ENCODE measurements around the gene SLC25A2.
"Not testable (repeated sequence)": the region's sequence is repeated elsewhere in the genome, so short reads cannot be mapped to it uniquely, and the experiment has no call there.

Gene SLC25A2

DNA sequence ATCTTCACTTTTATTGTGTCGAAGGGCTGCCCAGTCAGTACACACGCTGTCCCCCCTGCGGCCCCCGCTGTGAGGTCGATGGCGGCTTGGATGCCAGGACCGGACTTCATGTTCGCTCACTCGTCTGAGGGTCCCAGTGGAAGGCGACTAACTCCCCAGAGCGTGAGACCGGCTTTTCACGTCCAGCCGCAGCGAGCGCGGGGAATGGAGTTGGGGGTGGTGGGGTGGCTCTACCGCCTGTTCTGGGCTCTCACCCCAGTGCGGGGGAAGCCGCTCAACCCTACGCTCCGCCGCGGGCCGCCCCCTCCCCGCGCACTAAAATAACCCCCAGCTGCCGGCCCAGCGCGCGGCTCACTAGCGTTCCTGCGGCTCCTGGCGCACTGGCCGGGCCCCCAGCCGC, at the start of gene SLC25A2:
Gene SLC25A2 (minus strand): TSS at position 294 of the 400 bp plus-strand sequence. CDS start 184 bp downstream, at position 110.
- no peak for DNase-seq (ENCODE audit: low read depth in 1 of 2, low spot score in 1 of 2)

DNA sequence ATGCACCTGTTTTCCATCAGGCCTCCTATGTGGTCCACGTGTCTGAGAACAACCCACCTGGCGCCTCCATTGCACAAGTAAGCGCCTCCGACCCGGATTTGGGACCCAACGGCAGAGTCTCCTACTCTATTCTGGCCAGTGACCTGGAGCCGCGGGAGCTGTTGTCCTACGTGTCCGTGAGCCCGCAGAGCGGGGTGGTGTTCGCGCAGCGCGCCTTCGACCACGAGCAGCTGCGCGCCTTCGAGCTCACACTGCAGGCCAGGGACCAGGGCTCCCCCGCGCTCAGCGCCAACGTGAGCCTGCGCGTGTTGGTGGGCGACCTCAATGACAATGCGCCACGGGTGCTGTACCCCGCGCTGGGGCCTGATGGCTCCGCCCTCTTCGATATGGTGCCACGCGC, 47.7 kb upstream of the SLC25A2 start:
- no peak for DNase-seq (ENCODE audit: low read depth in 1 of 2, low spot score in 1 of 2)

DNA sequence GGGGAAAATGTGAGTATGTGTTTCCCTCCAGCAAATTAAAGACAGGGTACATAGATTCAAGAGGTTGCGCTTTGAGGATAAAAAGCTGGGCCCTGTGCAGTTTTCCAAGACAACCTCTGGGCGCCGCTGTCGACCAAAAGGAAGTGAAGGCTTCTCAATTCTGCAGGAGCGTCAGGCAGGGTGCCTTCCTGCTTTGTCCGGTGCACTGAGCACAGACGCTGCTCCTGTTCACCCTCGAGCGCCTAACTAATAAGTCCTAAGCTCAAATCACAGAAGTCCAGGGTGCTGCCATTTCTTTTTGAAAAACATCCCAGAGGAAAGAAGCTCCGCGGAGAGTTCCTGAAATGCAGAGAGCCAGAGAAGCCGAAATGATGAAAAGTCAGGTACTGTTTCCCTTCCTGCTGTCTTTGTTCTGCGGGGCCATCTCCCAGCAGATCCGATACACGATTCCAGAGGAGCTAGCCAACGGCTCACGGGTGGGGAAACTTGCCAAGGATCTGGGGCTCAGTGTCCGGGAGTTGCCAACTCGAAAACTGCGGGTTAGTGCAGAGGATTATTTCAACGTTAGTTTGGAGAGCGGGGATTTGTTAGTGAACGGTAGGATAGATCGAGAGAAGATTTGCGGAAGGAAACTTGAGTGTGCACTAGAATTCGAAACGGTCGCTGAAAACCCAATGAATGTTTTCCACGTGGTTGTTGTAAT, 46.2 kb upstream of the SLC25A2 start, which contains the start of gene PCDHGB1:
Gene PCDHGB1 (plus strand): TSS at position 183 of the 703 bp plus-strand sequence. CDS start 162 bp downstream, at position 345.
- DNase-seq (ENCODE audit: low read depth in 1 of 2, low spot score in 1 of 2): no peak

DNA sequence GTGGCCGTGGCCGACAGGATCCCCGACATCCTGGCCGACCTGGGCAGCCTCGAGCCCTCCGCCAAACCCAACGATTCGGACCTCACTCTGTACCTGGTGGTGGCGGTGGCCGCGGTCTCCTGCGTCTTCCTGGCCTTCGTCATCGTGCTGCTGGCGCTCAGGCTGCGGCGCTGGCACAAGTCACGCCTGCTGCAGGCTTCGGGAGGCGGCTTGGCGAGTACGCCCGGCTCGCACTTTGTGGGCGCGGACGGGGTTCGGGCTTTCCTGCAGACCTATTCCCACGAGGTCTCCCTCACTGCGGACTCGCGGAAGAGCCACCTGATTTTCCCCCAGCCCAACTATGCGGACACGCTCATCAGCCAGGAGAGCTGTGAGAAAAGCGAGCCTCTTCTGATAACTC, 42.2 kb upstream of the SLC25A2 start:
- DNase-seq (ENCODE audit: low read depth in 1 of 2, low spot score in 1 of 2): not testable (repeated sequence)

DNA sequence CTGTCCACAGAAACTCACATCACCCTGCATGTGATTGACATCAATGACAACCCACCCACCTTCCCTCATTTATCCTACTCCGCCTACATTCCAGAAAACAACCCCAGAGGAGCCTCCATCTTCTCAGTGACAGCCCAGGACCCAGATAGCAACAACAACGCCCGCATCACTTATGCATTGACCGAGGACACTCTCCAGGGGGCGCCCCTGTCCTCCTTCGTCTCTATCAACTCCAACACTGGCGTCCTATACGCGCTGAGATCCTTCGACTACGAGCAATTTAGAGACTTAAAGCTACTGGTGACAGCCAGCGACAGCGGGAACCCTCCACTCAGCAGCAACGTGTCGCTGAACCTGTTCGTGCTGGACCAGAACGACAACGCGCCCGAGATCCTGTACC, 41.5 kb upstream of the SLC25A2 start:
- DNase-seq (ENCODE audit: low read depth in 1 of 2, low spot score in 1 of 2): no peak

DNA sequence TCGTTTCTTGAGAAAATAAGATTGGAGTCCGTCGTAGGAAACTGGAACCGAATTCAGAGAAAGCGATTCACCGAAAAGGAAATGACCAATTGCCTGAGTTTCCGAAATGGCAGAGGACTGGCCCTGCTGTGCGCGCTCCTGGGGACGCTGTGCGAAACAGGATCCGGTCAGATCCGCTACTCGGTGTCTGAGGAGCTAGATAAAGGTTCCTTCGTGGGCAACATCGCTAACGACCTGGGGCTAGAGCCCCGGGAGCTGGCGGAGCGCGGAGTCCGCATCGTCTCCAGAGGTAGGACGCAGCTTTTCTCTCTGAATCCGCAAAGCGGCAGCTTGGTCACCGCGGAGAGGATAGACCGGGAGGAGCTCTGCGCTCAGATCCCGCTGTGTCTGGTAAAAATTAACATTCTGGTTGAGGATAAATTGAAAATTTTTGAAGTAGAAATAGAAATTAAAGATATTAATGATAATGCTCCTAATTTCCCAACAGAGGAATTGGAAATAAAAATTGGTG, 40.2 kb upstream of the SLC25A2 start:
- no peak for DNase-seq (ENCODE audit: low read depth in 1 of 2, low spot score in 1 of 2)

DNA sequence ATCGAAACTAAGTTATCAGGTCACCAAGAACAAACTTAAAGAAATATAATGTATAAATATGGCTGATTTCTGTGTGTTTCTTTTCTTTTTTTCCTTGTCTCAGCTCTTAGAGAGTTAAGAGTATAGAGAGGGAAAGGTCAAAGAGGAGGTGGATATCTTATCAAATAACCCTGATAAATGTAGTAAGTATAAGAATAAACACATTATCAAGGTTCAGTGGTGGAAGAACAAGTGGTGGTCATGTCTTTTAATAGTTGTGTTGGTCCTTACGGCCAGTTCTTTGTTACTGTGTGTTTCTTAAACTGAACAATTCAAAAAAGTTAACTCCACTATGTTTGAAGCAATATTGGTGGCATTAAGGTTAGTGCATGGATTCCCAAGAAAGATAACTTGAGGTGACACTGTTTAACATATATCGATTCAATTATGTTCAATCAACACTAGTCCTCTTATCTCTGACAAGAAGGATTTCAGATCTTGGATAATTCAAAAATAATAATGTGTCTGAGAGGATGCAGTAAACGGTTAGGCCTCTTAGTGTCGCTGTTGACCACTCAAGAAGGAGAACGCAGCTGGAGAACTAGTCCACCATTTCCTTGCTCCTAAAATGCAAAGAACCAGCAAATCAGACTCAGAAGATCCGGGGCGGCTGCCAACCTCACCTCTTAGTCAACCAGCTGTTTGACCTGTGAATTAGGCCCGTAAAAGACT, 39.5 kb upstream of the SLC25A2 start, which contains the start of gene PCDHGA3:
Gene PCDHGA3 (plus strand): TSS at position 588 of the 711 bp plus-strand sequence. CDS start 205 bp downstream, outside the sequence.
- no peak for DNase-seq (ENCODE audit: low read depth in 1 of 2, low spot score in 1 of 2)

DNA sequence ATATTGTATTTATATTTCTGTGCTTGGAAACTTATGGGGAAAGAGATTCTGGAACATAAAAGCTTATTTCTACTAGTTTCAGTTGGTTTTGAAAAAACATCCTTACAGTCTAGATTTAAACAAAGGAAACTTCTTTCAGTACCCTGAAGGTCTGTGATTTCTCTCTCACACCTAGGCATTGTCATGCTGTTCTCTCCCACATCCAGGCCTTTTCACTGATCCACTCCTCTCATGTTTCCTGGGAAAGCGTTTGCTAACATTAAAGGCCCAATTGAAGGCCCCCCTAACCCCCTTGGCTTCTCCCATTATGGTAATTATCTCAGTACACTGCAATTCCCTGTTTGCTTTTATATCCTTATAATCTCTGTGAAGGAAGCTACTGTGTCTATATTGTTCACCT, 38.9 kb upstream of the SLC25A2 start:
- no peak for DNase-seq (ENCODE audit: low read depth in 1 of 2, low spot score in 1 of 2)

DNA sequence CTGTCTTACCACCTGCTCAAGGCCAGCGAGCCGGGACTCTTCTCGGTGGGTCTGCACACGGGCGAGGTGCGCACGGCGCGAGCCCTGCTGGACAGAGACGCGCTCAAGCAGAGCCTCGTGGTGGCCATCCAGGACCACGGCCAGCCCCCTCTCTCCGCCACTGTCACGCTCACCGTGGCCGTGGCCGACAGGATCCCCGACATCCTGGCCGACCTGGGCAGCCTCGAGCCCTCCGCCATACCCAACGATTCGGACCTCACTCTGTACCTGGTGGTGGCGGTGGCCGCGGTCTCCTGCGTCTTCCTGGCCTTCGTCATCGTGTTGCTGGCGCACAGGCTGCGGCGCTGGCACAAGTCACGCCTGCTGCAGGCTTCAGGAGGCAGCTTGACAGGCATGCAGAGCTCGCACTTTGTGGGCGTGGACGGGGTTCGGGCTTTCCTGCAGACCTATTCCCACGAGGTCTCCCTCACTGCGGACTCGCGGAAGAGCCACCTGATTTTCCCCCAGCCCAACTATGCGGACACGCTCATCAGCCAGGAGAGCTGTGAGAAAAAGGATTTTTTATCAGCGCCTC, 37.0 kb upstream of the SLC25A2 start:
- DNase-seq (ENCODE audit: low read depth in 1 of 2, low spot score in 1 of 2): not testable (repeated sequence)

DNA sequence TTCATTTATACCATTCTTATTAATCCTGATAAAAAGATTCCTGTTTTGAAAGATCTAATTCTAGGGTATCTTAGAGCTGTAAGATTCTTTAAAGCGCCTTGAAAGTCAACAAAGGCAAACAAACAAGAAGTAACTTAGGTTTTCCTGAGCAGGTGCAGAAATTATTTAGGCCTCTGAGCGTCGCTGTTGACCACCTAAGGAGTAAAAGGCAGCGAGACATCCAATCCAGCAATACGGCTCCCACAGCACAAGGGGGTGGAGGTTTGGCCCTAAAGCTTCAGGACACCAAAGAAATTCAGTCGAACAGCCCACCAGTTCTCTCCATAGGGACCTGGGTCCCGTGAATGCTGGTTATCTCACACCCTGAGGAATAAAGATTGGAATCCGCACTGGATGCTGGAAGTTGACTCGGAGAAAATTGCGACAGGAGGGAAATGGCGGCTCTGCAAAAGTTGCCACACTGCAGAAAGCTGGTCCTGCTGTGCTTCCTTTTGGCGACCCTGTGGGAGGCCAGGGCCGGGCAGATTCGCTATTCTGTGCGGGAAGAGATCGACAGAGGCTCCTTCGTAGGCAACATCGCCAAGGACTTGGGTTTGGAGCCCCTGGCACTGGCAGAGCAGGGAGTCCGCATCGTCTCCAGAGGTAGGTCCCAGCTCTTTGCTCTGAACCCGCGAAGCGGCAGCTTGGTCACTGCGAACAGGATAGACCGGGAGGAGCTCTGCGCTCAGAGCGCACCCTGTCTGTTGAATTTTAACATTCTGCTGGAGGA, 34.9 kb upstream of the SLC25A2 start, which contains the start of gene PCDHGA2:
Gene PCDHGA2 (plus strand): TSS at position 223 of the 769 bp plus-strand sequence.
- no peak for DNase-seq (ENCODE audit: low read depth in 1 of 2, low spot score in 1 of 2)

DNA sequence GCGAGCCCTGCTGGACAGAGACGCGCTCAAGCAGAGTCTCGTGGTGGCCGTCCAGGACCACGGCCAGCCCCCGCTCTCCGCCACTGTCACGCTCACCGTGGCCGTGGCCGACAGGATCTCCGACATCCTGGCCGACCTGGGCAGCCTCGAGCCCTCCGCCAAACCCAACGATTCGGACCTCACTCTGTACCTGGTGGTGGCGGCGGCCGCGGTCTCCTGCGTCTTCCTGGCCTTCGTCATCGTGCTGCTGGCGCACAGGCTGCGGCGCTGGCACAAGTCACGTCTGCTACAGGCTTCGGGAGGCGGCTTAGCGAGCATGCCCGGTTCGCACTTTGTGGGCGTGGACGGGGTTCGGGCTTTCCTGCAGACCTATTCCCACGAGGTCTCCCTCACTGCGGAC, 28.7 kb upstream of the SLC25A2 start:
- DNase-seq (ENCODE audit: low read depth in 1 of 2, low spot score in 1 of 2): not testable (repeated sequence)

DNA sequence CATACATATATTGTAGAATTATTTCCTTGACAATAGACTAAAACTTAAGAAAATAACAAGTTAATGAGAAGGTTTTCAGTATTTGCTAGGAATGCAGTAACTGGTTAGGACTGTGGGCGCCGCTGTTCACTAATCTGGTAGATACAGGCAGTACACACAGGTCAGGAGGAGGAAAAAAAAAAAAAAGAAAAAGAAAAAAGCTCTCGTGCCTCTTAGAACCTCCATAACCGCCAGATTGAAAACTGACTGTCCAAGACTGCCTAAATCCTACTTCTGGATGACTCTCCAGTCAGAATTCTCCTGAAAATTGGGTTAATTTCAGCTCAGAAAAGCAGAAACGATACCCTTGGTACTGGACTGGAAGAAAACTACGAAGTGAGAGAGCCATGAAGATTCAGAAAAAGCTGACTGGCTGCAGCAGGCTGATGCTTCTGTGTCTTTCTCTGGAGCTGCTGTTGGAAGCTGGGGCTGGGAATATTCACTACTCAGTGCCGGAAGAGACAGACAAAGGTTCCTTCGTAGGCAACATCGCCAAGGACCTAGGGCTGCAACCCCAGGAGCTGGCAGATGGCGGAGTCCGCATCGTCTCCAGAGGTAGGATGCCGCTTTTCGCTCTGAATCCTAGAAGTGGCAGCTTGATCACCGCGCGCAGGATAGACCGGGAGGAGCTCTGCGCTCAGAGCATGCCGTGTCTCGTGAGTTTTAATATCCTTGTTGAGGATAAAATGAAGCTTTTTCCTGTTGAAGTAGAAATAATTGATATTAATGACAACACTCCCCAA, 26.6 kb upstream of the SLC25A2 start, which contains the start of gene PCDHGA1:
Gene PCDHGA1 (plus strand): TSS at position 216 of the 782 bp plus-strand sequence.
- DNase-seq (ENCODE audit: low read depth in 1 of 2, low spot score in 1 of 2): no peak

DNA sequence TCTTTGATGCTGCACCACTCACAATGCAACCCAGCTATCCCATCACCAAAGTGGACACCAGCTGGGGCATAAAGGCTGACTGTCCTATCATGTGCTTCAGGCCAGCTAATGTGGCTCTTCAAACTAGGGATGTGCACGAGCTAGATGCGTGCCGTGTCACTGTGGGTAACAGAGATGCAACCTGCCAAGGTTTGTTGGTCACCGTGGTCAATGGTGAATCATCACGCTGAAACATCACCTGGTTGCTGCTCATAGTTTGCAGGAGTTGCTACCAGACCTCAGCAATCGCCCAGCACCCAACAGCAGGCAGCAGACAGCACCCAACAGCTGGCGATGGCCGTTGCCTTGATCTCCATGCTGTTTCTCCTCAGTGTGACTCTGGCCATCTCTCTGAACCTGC, 24.4 kb upstream of the SLC25A2 start:
- DNase-seq (ENCODE audit: low read depth in 1 of 2, low spot score in 1 of 2): no peak

DNA sequence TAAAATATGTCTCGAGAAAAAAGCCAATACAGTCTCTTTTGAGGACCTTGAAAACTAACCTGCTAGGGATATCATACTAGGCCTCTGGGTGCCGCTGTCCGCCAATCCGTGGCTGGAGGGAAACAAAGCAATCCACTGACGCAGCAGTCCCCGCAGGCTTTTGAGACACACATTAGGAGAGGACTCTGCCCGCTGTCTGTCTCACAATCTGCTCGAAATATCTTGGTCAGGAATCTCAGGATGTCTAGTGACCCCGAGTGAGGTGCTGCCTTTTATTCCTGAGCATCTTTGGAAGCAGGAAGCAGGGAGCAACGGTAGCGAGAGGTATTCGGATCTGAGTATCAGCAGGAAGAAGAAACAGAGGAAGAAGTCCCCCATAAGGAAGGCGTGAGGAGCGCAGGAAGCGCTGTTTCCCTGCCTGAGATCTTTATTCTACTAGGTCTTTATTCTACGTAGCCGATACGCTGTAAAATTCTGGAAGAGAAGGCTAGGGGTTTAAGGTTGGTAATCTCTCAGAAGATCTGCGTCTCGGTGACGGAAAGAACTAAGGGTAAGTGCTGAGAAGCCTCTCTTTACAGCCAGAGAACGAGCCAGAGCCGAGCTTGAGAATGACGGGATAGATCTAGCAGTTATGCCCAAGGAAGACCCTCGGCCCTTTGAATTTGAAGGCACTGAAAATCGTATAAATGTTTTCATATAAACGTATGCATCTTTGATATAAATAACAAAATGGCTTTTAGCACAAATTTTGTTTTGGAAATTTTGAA, 22.4 kb upstream of the SLC25A2 start:
- peak; percentile 33 to 45 for DNase-seq (ENCODE audit: low read depth in 1 of 2, low spot score in 1 of 2)

DNA sequence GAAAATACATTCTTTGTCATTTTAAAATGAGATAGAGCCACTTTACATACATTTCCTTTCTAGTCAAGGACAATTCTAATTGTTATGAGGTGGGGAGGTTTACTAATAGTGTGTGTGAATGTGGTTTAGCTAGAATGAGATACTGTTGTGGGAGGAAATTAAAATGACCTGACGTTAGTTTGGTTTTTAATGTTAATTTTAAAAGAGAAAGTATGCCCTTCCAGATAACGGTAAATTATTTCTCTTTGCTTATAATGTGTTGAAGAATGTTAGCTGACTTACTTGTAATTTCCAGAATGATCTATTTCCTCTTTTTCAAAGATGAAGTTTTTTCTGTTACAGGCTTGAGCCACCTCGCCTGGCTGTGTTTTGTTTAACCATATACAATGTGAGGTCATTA, 18.4 kb upstream of the SLC25A2 start:
- DNase-seq (ENCODE audit: low read depth in 1 of 2, low spot score in 1 of 2): no peak

DNA sequence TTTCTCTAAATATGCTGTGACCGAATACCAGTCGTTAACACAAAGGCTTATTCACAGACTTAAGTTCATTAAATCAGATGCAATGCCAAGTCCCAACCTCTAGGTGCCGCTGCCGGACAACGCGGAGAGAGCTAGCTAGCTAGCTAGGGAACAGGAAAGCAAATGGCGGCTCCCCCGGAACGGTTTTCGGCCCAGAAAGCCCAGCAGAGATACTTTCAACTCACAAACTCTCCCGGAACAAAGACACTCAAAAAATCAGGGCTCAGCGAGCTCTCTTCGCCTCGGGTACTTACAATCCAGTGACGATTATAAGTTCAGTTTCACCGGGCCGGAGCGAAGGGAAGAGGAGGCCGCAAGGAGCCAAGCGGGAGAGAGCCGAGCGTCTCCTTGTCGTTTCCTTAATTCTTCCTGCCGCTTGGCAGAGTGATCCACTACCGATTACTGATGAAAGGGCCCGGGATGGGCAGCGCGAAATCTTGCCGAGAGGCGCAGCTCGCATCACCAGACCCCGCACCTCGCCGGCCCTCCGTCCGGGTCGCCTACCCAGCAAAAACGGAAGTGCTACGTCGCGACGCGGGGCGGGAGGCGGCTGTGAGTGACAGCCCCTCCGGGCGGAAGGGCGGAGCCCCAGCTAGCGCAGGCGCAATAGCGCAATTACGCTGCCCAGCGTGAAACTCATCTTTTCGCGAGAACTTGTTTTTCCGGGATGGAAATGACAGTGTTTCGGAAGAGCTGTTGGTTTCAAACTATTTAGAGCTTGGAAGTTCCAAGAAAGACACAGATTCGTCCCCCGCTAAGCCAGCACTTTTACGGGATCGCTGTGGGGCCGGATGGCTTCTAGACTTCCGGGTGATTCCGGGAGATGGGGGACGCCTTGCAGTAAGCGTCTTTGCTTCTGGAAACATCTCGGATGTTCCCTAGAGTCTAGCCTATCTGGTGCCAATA, 16.6 kb upstream of the SLC25A2 start, which contains the start of gene TAF7:
Gene TAF7 (minus strand): TSS at position 560 of the 945 bp plus-strand sequence. CDS start 740 bp downstream, outside the sequence.
- peak; percentile 85 to 87 for DNase-seq (ENCODE audit: low read depth in 1 of 2, low spot score in 1 of 2)

DNA sequence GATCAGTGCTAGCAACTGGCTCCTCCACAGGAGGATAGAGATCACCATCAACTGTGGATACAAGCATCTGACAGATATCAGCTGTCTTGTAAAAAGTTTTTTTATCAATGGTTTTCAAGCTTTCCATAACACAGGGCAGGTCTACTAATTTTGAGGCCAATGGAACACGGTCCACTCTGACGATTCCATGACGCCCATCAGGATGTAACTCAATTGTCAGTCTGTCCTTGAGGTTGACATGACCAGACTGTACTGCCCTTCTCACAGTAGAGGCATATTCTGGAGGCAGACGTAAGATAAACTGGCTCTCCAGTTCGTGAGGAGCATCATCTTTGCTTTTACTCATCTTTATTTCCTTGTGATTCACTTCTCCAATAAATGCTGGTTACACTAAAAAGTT, 15.8 kb upstream of the SLC25A2 start:
- DNase-seq (ENCODE audit: low read depth in 1 of 2, low spot score in 1 of 2): no peak

DNA sequence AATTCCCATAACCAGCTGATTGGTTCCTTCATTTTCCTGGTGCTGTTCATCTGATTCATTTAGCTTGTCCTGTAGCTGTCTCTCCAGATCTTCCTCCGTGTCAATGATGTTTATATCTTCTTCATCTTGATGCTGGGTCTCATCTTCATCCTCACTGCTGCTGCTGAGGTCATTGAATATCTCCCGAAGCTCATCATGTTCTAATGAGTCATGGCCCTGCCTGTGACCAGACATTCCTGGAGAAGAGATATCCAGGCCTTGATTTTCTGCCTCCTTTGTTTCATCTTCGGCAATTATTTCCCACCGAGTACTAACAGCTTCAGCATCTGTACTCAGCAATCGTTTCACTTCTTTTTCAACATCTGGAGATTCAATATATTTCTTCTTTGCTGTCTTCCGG, 15.4 kb upstream of the SLC25A2 start:
- no peak for DNase-seq (ENCODE audit: low read depth in 1 of 2, low spot score in 1 of 2)
